ENCODE data around the gene PTPRG.

The PTPRG gene

DNA sequence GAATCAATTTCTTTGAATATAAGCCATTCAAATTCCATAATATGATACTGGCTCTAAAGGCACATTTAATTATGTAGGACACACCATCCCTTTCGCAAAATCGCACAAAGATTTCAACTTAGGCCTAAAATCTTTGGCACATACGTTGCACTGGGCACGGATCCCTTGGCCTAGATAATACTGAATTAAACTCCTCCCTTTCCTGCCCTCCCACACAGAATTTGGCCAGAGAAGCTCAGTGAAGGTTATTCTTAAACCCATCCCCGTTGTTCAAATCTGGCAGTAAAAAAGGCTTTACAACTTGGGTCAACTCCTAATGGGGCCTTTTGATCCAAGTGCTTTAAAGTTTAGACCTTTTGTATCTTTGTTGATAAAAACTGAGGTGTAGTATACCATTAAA is 247.2 kb downstream of the PTPRG start:
- TF ChIP-seq, protein P1, sequence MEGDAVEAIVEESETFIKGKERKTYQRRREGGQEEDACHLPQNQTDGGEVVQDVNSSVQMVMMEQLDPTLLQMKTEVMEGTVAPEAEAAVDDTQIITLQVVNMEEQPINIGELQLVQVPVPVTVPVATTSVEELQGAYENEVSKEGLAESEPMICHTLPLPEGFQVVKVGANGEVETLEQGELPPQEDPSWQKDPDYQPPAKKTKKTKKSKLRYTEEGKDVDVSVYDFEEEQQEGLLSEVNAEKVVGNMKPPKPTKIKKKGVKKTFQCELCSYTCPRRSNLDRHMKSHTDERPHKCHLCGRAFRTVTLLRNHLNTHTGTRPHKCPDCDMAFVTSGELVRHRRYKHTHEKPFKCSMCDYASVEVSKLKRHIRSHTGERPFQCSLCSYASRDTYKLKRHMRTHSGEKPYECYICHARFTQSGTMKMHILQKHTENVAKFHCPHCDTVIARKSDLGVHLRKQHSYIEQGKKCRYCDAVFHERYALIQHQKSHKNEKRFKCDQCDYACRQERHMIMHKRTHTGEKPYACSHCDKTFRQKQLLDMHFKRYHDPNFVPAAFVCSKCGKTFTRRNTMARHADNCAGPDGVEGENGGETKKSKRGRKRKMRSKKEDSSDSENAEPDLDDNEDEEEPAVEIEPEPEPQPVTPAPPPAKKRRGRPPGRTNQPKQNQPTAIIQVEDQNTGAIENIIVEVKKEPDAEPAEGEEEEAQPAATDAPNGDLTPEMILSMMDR (IDR thresholded peaks at IDR 0.05): no peak
- Histone ChIP-seq H3K27ac (peak overlapping the region; percentile 45 to 74), H3K4me3 (no peak overlapping the region)
- no peak for DNase-seq (ENCODE audit: low spot score)

- Histone ChIP-seq H3K4me3 (no peak overlapping the region), H3K27ac (peak overlapping the region; percentile 45 to 50)
- no peak for DNase-seq (ENCODE audit: low spot score)
- TF ChIP-seq, protein P1 (IDR thresholded peaks at IDR 0.05): no peak
Measured at GRCh38 chr3:61808999-61809398, 247.6 kb downstream of the PTPRG start.

- no peak for DNase-seq (ENCODE audit: low spot score)
- no peak overlapping the region for H3K4me3 ChIP-seq
- TF ChIP-seq, protein P1 (IDR thresholded peaks at IDR 0.05): no peak
- peak overlapping the region in 1 of 2 donors; percentile 50 for H3K27ac ChIP-seq
Measured at GRCh38 chr3:61809879-61810278, 248.5 kb downstream of the PTPRG start.

DNA sequence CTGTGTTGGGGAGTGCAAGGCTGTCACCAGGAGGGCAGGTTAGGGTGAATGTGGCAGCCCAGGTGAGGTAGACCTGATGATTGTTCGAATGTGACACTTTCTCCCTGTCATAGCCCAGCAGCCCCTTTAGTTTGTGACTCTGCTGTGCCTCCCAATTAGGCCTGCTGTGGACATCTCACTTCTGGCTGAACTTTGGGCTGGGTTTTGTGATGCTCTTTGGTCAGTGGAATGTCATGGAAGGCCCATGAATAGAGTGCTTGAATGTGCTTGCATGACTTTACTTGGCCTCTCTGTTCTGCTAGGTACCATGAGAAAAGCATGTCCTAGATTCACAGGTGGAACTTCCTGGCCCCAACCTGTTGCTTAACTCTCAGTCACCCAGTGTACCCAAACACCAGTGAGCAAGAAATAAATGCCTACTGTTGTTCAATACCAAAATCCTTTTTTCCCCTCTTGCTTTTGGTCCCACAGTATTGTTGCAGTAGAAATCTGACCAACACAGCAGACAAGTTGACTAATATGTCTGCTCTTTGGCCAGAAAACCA is 249.7 kb downstream of the PTPRG start:
- Histone ChIP-seq H3K27ac (peak overlapping the region; percentile 15 to 47), H3K4me3 (no peak overlapping the region)
- no peak for DNase-seq (ENCODE audit: low spot score)
- TF ChIP-seq, protein P1 (IDR thresholded peaks at IDR 0.05): no peak

- Histone ChIP-seq H3K4me3 (no peak overlapping the region), H3K27ac (peak overlapping the region; percentile 31 to 47)
- no peak for DNase-seq (ENCODE audit: low spot score)
- TF ChIP-seq, protein P1 (IDR thresholded peaks at IDR 0.05): no peak
Measured at GRCh38 chr3:61811652-61812051, 250.3 kb downstream of the PTPRG start.

DNA sequence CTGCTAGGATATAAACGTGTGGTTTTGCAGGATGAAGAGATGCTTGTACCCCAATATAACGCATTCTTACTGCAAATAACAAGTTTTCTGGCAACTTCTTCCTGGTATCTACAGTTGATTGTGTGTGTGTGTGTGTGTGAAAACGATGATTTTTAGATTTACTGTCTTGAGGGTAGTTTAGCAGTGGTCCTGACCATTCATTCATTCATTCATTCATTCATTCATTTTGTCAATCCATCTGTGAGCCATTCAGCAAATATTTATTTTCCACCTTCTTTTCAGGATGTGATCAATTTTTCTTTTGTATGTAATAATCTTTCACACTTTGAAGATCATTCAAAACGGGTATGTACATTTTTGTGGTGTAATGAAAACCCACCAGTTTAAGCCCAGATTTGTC is 250.7 kb downstream of the PTPRG start:
- no peak overlapping the region for H3K4me3 ChIP-seq
- TF ChIP-seq, protein P1 (IDR thresholded peaks at IDR 0.05): no peak
- H3K27ac ChIP-seq: peak overlapping the region in 1 of 2 donors; percentile 31

GRCh38 chr3:61812517-61812916 is 251.1 kb downstream of the PTPRG start:
- TF ChIP-seq, protein P1 (IDR thresholded peaks at IDR 0.05): no peak
- Histone ChIP-seq H3K4me3 (no peak overlapping the region), H3K27ac (peak overlapping the region in 1 of 2 donors; percentile 31)
- no peak for DNase-seq (ENCODE audit: low spot score)

More for the DNA sequence above, 250.7 kb downstream of the PTPRG start:
- DNase-seq (ENCODE audit: low spot score): no peak

All from coronary artery (tissue), 2 donors.